Neural crest cell (in vitro differentiated cells): ENCODE data around the gene HSF2BP. TPM values are rescaled to one million over a fixed set of nuclear protein-coding genes. Genes with fewer than 3 reads are reported as not detected.
"Not testable (repeated sequence)": the region's sequence is repeated elsewhere in the genome, so short reads cannot be mapped to it uniquely, and the experiment has no call there.

Source experiments
- DNase-seq: peaks from one replicate; pipeline ENCODE4 v3.0.0; 2021; ENCODE audit warnings: low read depth, mixed read lengths, low spot score
- H3K27ac Mint-ChIP-seq: one replicate; pipeline ENCODE4 v1.8.0; 2021; ENCODE audit warnings: mild to moderate bottlenecking, mixed read lengths; ENCODE audit not compliant: unreplicated experiment
- H3K27me3 Mint-ChIP-seq: 2 replicates; pipeline ENCODE4 v1.8.0; 2021; ENCODE audit warnings: low read depth, mild to moderate bottlenecking, mixed read lengths
- H3K36me3 Mint-ChIP-seq: 2 replicates; pipeline ENCODE4 v1.8.0; 2021; ENCODE audit warnings: low read depth, mild to moderate bottlenecking, mixed read lengths
- H3K4me1 Mint-ChIP-seq: 2 replicates; pipeline ENCODE4 v1.8.0; 2021; ENCODE audit warnings: mixed read lengths
- H3K4me3 Mint-ChIP-seq: one replicate; pipeline ENCODE4 v1.8.0; 2021; ENCODE audit warnings: mild to moderate bottlenecking, mixed read lengths
- H3K9me3 Mint-ChIP-seq: 2 replicates; pipeline ENCODE4 v1.8.0; 2021; ENCODE audit warnings: mixed read lengths
- total RNA-seq: library from RNA; stranded (reverse); gene quantifications from 2 replicates; pipeline ENCODE4 v1.2.1, GENCODE V29; 2021
- TF ChIP-seq, protein P1 (sequence below): fragments of 200-600 bp; sonication (generic); conservative IDR thresholded peaks from 2 replicates; pipeline ENCODE4 v1.5.0; 2021; ENCODE audit warnings: antibody characterized with exemption, mild to moderate bottlenecking

Gene HSF2BP
- total RNA-seq, 1 donor from 2014 or later, result 2.3 TPM

GRCh38 chr21:43684424-43684823 lies 25.1 kb upstream of the HSF2BP start:
- Mint-ChIP-seq H3K36me3 (peaks cover 13% of the 10 kb centered on the region), H3K9me3 (no peaks in the 10 kb centered on the region), H3K4me3 (no peak overlapping the region), H3K4me1 (no peaks in the 10 kb centered on the region), H3K27ac (no peak overlapping the region), H3K27me3 (no peaks in the 10 kb centered on the region)
- no peak for DNase-seq
- TF ChIP-seq, protein P1, sequence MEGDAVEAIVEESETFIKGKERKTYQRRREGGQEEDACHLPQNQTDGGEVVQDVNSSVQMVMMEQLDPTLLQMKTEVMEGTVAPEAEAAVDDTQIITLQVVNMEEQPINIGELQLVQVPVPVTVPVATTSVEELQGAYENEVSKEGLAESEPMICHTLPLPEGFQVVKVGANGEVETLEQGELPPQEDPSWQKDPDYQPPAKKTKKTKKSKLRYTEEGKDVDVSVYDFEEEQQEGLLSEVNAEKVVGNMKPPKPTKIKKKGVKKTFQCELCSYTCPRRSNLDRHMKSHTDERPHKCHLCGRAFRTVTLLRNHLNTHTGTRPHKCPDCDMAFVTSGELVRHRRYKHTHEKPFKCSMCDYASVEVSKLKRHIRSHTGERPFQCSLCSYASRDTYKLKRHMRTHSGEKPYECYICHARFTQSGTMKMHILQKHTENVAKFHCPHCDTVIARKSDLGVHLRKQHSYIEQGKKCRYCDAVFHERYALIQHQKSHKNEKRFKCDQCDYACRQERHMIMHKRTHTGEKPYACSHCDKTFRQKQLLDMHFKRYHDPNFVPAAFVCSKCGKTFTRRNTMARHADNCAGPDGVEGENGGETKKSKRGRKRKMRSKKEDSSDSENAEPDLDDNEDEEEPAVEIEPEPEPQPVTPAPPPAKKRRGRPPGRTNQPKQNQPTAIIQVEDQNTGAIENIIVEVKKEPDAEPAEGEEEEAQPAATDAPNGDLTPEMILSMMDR, result no peak

GRCh38 chr21:43681650-43682049 lies 22.4 kb upstream of the HSF2BP start:
- H3K4me3 Mint-ChIP-seq, result no peak overlapping the region
- H3K4me1 Mint-ChIP-seq, result no peaks in the 10 kb centered on the region
- no peak for DNase-seq
- H3K27ac Mint-ChIP-seq, result no peak overlapping the region
- no peaks in the 10 kb centered on the region for H3K9me3 Mint-ChIP-seq
- H3K27me3 Mint-ChIP-seq, result no peaks in the 10 kb centered on the region
- H3K36me3 Mint-ChIP-seq, result peaks cover 27% of the 10 kb centered on the region
- TF ChIP-seq, protein P1, result no peak

- not testable (repeated sequence) for DNase-seq, H3K9me3 Mint-ChIP-seq, H3K27me3 Mint-ChIP-seq, H3K4me3 Mint-ChIP-seq, H3K27ac Mint-ChIP-seq, H3K4me1 Mint-ChIP-seq
- H3K36me3 Mint-ChIP-seq, result peaks cover 27% of the 10 kb centered on the region
Observed at GRCh38 chr21:43680421-43680820, 21.1 kb upstream of the HSF2BP start.

DNA sequence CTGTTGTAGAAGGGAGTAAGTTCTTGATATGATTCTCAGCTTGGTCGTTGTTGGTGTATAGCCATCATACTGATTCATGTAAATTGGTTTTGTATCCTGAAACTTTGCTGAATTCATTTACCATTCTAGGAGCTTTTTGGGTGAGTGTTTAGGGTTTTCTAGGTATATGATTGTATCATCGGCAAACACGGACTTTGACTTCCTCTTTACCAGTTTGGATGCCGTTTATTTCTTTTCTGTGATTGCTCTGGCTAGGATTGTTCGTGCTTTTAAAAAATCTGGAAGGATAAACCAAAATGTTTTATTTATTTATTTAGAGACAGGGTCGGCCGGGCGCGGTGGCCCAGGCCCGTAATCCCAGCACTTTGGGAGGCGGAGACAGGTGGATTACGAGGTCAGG lies 20.7 kb upstream of the HSF2BP start:
- DNase-seq, result no peak
- no peak overlapping the region for H3K27ac Mint-ChIP-seq
- no peak overlapping the region for H3K4me3 Mint-ChIP-seq
- H3K9me3 Mint-ChIP-seq, result no peaks in the 10 kb centered on the region
- no peaks in the 10 kb centered on the region for H3K4me1 Mint-ChIP-seq
- H3K27me3 Mint-ChIP-seq, result no peaks in the 10 kb centered on the region
- H3K36me3 Mint-ChIP-seq, result peaks cover 27% of the 10 kb centered on the region
- TF ChIP-seq, protein P1, result no peak

- no peaks in the 10 kb centered on the region for H3K4me1 Mint-ChIP-seq
- H3K4me3 Mint-ChIP-seq, result no peak overlapping the region
- H3K27me3 Mint-ChIP-seq, result no peaks in the 10 kb centered on the region
- H3K36me3 Mint-ChIP-seq, result peaks cover 30% of the 10 kb centered on the region
- no peak for DNase-seq
- no peak overlapping the region for H3K27ac Mint-ChIP-seq
- no peaks in the 10 kb centered on the region for H3K9me3 Mint-ChIP-seq
- TF ChIP-seq, protein P1, result no peak
Observed at GRCh38 chr21:43676391-43676790, 17.1 kb upstream of the HSF2BP start.

DNA sequence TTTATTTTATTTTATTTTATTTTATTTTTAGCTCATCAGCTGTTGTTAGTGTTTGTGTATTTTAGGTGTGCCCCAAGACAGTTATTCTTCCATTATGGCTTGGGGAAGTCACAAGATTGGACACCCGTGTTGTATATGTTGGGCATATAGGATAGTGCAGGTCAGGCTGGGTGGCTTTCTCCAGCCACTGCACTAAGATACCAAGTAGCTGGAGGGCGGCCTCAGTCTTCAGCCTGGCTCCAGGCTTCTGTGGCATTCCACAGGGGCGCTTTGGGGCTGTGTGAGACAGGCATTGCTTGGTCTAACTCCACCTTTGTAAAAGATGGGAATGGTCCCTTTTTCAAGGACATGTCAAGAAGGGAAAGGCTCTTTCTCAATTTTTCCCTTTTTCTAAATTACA lies 16.6 kb upstream of the HSF2BP start:
- Mint-ChIP-seq H3K36me3 (peaks cover 30% of the 10 kb centered on the region), H3K9me3 (no peaks in the 10 kb centered on the region), H3K27ac (no peak overlapping the region), H3K27me3 (no peaks in the 10 kb centered on the region), H3K4me1 (no peaks in the 10 kb centered on the region), H3K4me3 (no peak overlapping the region)
- DNase-seq, result no peak
- TF ChIP-seq, protein P1, result no peak
